Measurements from ENCODE around the gene TRIM40. TPM values are rescaled to one million over a fixed set of nuclear protein-coding genes. Genes with fewer than 3 reads are reported as not detected.

The TRIM40 gene
- total and polyA plus RNA-seq, 8 donors = 0.09 to 0.16 (median 0.14) TPM; not detected in 4

- Histone ChIP-seq H3K36me3 (no peaks in the 10 kb centered on the region), H3K4me3 (no peak overlapping the region), H3K9me3 (no peaks in the 10 kb centered on the region), H3K4me1 (peaks cover 0 to 12% of the 10 kb centered on the region in 2 donors), H3K27ac (no peak overlapping the region), H3K27me3 (peaks cover 25 to 81% of the 10 kb centered on the region in 2 donors)
- no peak for DNase-seq
- intact Hi-C loops (cut with DNase I) = no loop called here
- peak; percentile 21 for ATAC-seq
- TF ChIP-seq CTCF (IDR thresholded peaks at IDR 0.05) = no peak
Measured at GRCh38 chr6:30127238-30128093, 8.5 kb upstream of the TRIM40 start.

GRCh38 chr6:30129265-30130178, 6.4 kb upstream of the TRIM40 start:
- TF ChIP-seq CTCF (IDR thresholded peaks at IDR 0.05) = no peak
- H3K36me3 ChIP-seq = no peaks in the 10 kb centered on the region
- intact Hi-C loops (cut with DNase I) = no loop called here
- peaks cover 0 to 12% of the 10 kb centered on the region in 2 donors for H3K4me1 ChIP-seq
- H3K27ac ChIP-seq = no peak overlapping the region
- peaks cover 25 to 83% of the 10 kb centered on the region in 2 donors for H3K27me3 ChIP-seq
- no peak for DNase-seq
- no peaks in the 10 kb centered on the region for H3K9me3 ChIP-seq
- peak; percentile 71 for ATAC-seq
- H3K4me3 ChIP-seq = no peak overlapping the region

- TF ChIP-seq CTCF (IDR thresholded peaks at IDR 0.05) = no peak
- Histone ChIP-seq H3K27ac (no peak overlapping the region), H3K4me3 (no peak overlapping the region), H3K36me3 (no peaks in the 10 kb centered on the region), H3K9me3 (no peaks in the 10 kb centered on the region), H3K4me1 (peaks cover 0 to 12% of the 10 kb centered on the region in 2 donors), H3K27me3 (peaks cover 25 to 83% of the 10 kb centered on the region in 2 donors)
- intact Hi-C loops (cut with DNase I) = no loop called here
- ATAC-seq (peak; percentile 6), DNase-seq (no peak)
Measured at GRCh38 chr6:30130179-30130679, 5.7 kb upstream of the TRIM40 start.

- Histone ChIP-seq H3K27ac (peak overlapping the region in 1 of 2 donors; percentile 34), H3K4me3 (no peak overlapping the region), H3K27me3 (peaks cover 25 to 83% of the 10 kb centered on the region in 2 donors), H3K9me3 (no peaks in the 10 kb centered on the region), H3K4me1 (peaks cover 0 to 12% of the 10 kb centered on the region in 2 donors), H3K36me3 (no peaks in the 10 kb centered on the region)
- intact Hi-C loops (cut with DNase I) = no loop called here
- peak; percentile 88 to 99 for TF ChIP-seq CTCF (IDR thresholded peaks at IDR 0.05)
- peak; percentile 91 for ATAC-seq
- peak in 3 of 4 donors; percentile 67 to 86 (median 72) for DNase-seq
Measured at GRCh38 chr6:30130887-30131862, 4.8 kb upstream of the TRIM40 start.
